VCaP (cell line): ENCODE measurements around the gene GRIA2.

ENCODE experiments used
- H3K27ac ChIP-seq: fragments of 450-650 bp; 2 replicates; pipeline ENCODE4 v1.5.1; 2017
- TF ChIP-seq, protein P1 (sequence below): fragments of 450-650 bp; conservative IDR thresholded peaks from 2 replicates; pipeline ENCODE4 v1.5.1; 2017; ENCODE audit warnings: mild to moderate bottlenecking, moderate library complexity

Gene GRIA2

GRCh38 chr4:157217708-157218107, 2.8 kb upstream of the GRIA2 start:
- no peak overlapping the region for H3K27ac ChIP-seq
- TF ChIP-seq, protein P1, sequence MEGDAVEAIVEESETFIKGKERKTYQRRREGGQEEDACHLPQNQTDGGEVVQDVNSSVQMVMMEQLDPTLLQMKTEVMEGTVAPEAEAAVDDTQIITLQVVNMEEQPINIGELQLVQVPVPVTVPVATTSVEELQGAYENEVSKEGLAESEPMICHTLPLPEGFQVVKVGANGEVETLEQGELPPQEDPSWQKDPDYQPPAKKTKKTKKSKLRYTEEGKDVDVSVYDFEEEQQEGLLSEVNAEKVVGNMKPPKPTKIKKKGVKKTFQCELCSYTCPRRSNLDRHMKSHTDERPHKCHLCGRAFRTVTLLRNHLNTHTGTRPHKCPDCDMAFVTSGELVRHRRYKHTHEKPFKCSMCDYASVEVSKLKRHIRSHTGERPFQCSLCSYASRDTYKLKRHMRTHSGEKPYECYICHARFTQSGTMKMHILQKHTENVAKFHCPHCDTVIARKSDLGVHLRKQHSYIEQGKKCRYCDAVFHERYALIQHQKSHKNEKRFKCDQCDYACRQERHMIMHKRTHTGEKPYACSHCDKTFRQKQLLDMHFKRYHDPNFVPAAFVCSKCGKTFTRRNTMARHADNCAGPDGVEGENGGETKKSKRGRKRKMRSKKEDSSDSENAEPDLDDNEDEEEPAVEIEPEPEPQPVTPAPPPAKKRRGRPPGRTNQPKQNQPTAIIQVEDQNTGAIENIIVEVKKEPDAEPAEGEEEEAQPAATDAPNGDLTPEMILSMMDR = peak; percentile 79

- TF ChIP-seq, protein P1 = no peak
- peak overlapping the region; percentile 65 for H3K27ac ChIP-seq
These were observed 687 bp upstream of the GRIA2 start for GRCh38 chr4:157219711-157220370.

- TF ChIP-seq, protein P1 = no peak
- peak overlapping the region; percentile 65; the same call in 1 of the 2 replicates for H3K27ac ChIP-seq
These were observed 932 bp downstream of the GRIA2 start for GRCh38 chr4:157221426-157221894.

DNA sequence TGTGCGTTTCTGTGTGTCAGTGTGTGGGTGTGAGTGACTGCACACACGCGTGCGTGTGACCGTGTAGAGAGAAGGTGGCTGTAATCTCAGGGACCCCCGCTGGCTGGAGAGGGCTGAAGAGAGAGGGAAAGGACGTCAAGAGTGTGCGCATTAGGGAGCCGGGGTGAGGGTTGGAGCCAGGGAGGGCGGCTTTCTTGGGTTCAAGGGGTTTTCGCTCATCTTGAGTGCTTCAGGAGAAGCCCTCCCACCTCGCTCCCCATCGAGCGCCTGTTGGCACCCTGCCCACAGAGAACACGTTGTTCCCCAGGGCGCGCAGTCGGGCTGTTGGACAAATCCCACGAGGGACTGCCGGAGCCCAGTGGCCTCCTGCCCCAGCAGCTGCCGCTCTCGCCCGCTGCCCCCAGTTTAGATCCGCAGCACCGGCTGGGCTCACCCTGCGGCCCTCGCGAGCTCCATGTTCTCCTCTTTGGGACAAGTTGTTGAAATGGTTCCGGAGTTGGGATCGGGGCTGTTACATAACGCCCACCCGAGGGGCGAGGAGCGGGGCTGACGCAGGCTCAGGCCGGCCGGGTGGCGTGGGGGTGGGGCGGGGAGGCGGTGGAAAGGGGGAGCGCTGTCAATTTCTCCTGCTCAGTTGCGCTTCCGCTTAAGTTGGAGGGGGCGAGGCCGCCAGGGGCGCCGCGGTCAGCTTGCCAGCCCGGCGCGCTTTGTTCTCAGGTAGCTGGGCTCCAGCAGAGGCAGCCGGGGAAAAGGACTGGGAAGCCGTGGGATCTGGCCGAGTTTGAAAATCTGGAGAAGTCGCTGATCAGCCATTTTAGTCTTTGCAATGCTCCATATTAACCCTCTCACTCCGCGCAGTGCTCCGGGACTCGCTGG, 1.6 kb downstream of the GRIA2 start:
- H3K27ac ChIP-seq = no peak overlapping the region
- TF ChIP-seq, protein P1 = no peak

- TF ChIP-seq, protein P1 = no peak
- no peak overlapping the region for H3K27ac ChIP-seq
These were observed 2.2 kb downstream of the GRIA2 start for GRCh38 chr4:157222771-157223160.

GRCh38 chr4:157223456-157223855, 2.9 kb downstream of the GRIA2 start:
- H3K27ac ChIP-seq = no peak overlapping the region
- TF ChIP-seq, protein P1 = no peak

DNA sequence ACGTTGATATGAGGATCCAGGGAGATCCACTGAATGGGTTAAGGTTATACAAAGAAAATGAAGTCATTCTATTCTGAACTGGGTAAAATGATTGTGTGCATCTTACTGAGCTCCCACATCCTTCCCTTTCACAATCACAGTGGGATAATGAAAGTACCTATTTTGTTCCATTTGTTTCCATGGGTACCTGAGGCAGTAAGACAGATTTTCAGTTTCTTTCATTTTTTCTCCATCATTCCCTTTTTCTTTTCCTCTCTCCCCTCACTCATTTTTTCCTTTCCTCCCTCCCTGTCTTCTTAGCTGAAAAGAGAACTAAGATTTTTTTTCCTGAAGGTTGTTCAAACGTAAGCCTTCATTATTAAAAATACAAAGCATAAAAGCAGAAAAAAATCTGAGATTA, 4.6 kb downstream of the GRIA2 start:
- H3K27ac ChIP-seq = no peak overlapping the region
- TF ChIP-seq, protein P1 = no peak
